ENCODE data around the gene GAS2. TPM values are rescaled to one million over a fixed set of nuclear protein-coding genes. Genes with fewer than 3 reads are reported as not detected.

Gene GAS2
- polyA plus RNA-seq, 1 of the 3 experiments (the other 2 are of a cell fraction) = 0.72 TPM

GRCh38 chr11:22798901-22799300, 132.5 kb downstream of the GAS2 start:
- Histone ChIP-seq H3K27ac (ENCODE audit: low read depth in 2 of 2, low read length in 1 of 2) (no peak overlapping the region), H3K4me3 (ENCODE audit: low read depth in 2 of 2, low read length in 1 of 2) (no peak overlapping the region), H2AFZ (ENCODE audit: low read depth) (no peak overlapping the region), H3K27me3 (ENCODE audit: insufficient read depth) (no peaks in the 10 kb centered on the region), H3K4me1 (ENCODE audit: control insufficient read depth in 1 of 2, insufficient read depth in 2 of 2, low read depth in 1 of 2, low read length in 1 of 2) (peaks cover 0 to 13% of the 10 kb centered on the region in 2 experiments; a peak in 2 of 4 replicates), H3K36me3 (replicated peaks in 1 of 2; ENCODE audit: control insufficient read depth in 1 of 2, insufficient read depth in 2 of 2, low read length in 1 of 2) (no peaks in the 10 kb centered on the region), H3K9me3 (no peaks in the 10 kb centered on the region), H4K20me1 (ENCODE audit: insufficient read depth) (no peaks in the 10 kb centered on the region), H3F3A (replicated peaks; ENCODE audit: insufficient read depth) (no peaks in the 10 kb centered on the region), H3K79me2 (ENCODE audit: insufficient read depth) (no peaks in the 10 kb centered on the region), H3K9me2 (no peaks in the 10 kb centered on the region), H3K9ac (no peak overlapping the region), H3K4me2 (no peak overlapping the region)
- no peak for TF ChIP-seq JUND (IDR thresholded peaks at IDR 0.05)
- TF ChIP-seq TCF12 (IDR thresholded peaks at IDR 0.05) = no peak
- TF ChIP-seq ZBTB33 (IDR thresholded peaks at IDR 0.05; ENCODE audit: borderline replicate concordance, low read depth) = no peak
- TF ChIP-seq YY1 (IDR thresholded peaks at IDR 0.05; ENCODE audit: low read depth) = no peak
- no peak for TF ChIP-seq CTCF (IDR thresholded peaks at IDR 0.05)
- no peak for TF ChIP-seq SIN3A (IDR thresholded peaks at IDR 0.05; ENCODE audit: borderline replicate concordance, low read depth, low read length)
- no peak for TF ChIP-seq NRF1 (IDR thresholded peaks at IDR 0.05; ENCODE audit: low read depth, low read length)
- no peak for TF ChIP-seq ELF1 (IDR thresholded peaks at IDR 0.05)
- TF ChIP-seq MEF2A (IDR thresholded peaks at IDR 0.05; ENCODE audit: borderline replicate concordance, low read depth) = no peak
- POLR2A ChIA-PET = no interaction called here
- WGBS (ENCODE audit: low lambda C conversion rate) = 24% methylated on average over 1 of the region's 1 CpG
- DNase-seq = no peak
- CTCF ChIA-PET = interaction anchor here (7.2 kb wide), 1 partner anchor 11 kb away, joined by 45 read pairs; no protein-coding TSS in a partner anchor

- Histone ChIP-seq H3K27me3 (ENCODE audit: insufficient read depth) (no peaks in the 10 kb centered on the region), H3K79me2 (ENCODE audit: insufficient read depth) (no peaks in the 10 kb centered on the region), H3K4me3 (ENCODE audit: low read depth in 2 of 2, low read length in 1 of 2) (no peak overlapping the region), H3K27ac (ENCODE audit: low read depth in 2 of 2, low read length in 1 of 2) (no peak overlapping the region), H3K4me1 (ENCODE audit: control insufficient read depth in 1 of 2, insufficient read depth in 2 of 2, low read depth in 1 of 2, low read length in 1 of 2) (peaks cover 0 to 9% of the 10 kb centered on the region in 2 experiments; a peak in 2 of 4 replicates), H3K36me3 (replicated peaks in 1 of 2; ENCODE audit: control insufficient read depth in 1 of 2, insufficient read depth in 2 of 2, low read length in 1 of 2) (no peaks in the 10 kb centered on the region), H3K4me2 (no peak overlapping the region), H3K9me3 (no peaks in the 10 kb centered on the region), H4K20me1 (ENCODE audit: insufficient read depth) (no peaks in the 10 kb centered on the region), H3F3A (replicated peaks; ENCODE audit: insufficient read depth) (no peaks in the 10 kb centered on the region), H3K9me2 (no peaks in the 10 kb centered on the region), H3K9ac (no peak overlapping the region), H2AFZ (ENCODE audit: low read depth) (no peak overlapping the region)
- TF ChIP-seq TCF12 (IDR thresholded peaks at IDR 0.05) = no peak
- TF ChIP-seq SIN3A (IDR thresholded peaks at IDR 0.05; ENCODE audit: borderline replicate concordance, low read depth, low read length) = no peak
- no peak for TF ChIP-seq GATA2 (CRISPR knock-in tag; IDR thresholded peaks at IDR 0.05)
- TF ChIP-seq FOXJ3 (CRISPR knock-in tag; IDR thresholded peaks at IDR 0.05) = no peak
- TF ChIP-seq RXRA (IDR thresholded peaks at IDR 0.05; ENCODE audit: borderline replicate concordance, low read depth) = no peak
- no peak for TF ChIP-seq TAF1 (IDR thresholded peaks at IDR 0.05; ENCODE audit: borderline replicate concordance, low read depth, low read length)
- TF ChIP-seq TEAD4 (IDR thresholded peaks at IDR 0.05; ENCODE audit: borderline replicate concordance, insufficient read depth) = no peak
- TF ChIP-seq MEF2A (IDR thresholded peaks at IDR 0.05; ENCODE audit: borderline replicate concordance, low read depth) = no peak
- TF ChIP-seq FOXM1 (IDR thresholded peaks at IDR 0.05; ENCODE audit: low read depth) = no peak
- TF ChIP-seq ZBTB33 (IDR thresholded peaks at IDR 0.05; ENCODE audit: borderline replicate concordance, low read depth) = no peak
- no peak for TF ChIP-seq IRF3 (IDR thresholded peaks at IDR 0.05; ENCODE audit: low read depth, low read length)
- no peak for TF ChIP-seq USF1 (IDR thresholded peaks at IDR 0.05; ENCODE audit: borderline replicate concordance, low read depth)
- TF ChIP-seq MAX (IDR thresholded peaks at IDR 0.05; ENCODE audit: low read depth) = no peak
- no peak for TF ChIP-seq EZH2phosphoT487 (IDR thresholded peaks at IDR 0.05; ENCODE audit: borderline replicate concordance, low read depth)
- TF ChIP-seq JUND (IDR thresholded peaks at IDR 0.05) = no peak
- no peak for TF ChIP-seq GABPA (IDR thresholded peaks at IDR 0.05; ENCODE audit: low read depth)
- 66% methylated on average over 5 of the region's 5 CpGs for WGBS (ENCODE audit: low lambda C conversion rate)
- POLR2A ChIA-PET = no interaction called here
- CTCF ChIA-PET = interaction anchor here (7.2 kb wide), 1 partner anchor 13 kb away, joined by 45 read pairs; no protein-coding TSS in a partner anchor
- DNase-seq = no peak
These were observed 134.1 kb downstream of the GAS2 start for GRCh38 chr11:22800482-22800881.

Data from SK-N-SH (cell line).